ENCODE measurements around the gene RFX7.

RFX7 gene

GRCh38 chr15:56082263-56082761, 161.4 kb downstream of the RFX7 start:
- no peaks in the 10 kb centered on the region for H3K4me1 ChIP-seq (ENCODE audit: insufficient read depth, insufficient read length)
- no peak overlapping the region for H3K4me3 ChIP-seq (ENCODE audit: insufficient read length, low read depth)
- H3K27me3 ChIP-seq (ENCODE audit: insufficient read depth, insufficient read length), result no peaks in the 10 kb centered on the region
- no peak for DNase-seq (ENCODE audit: low read depth, low spot score)
- no peaks in the 10 kb centered on the region for H3K9me3 ChIP-seq (ENCODE audit: insufficient read depth, low read length)
- no peak overlapping the region for H3K9ac ChIP-seq (ENCODE audit: insufficient read length, low read depth)
- H3K36me3 ChIP-seq (ENCODE audit: insufficient read depth, insufficient read length, low read length), result no peaks in the 10 kb centered on the region
- TF ChIP-seq ZNF274 (IDR thresholded peaks at IDR 0.05; ENCODE audit: low read depth, low read length) (no peak), YY1 (IDR thresholded peaks at IDR 0.05; ENCODE audit: insufficient read depth, insufficient read length) (no peak), SUZ12 (IDR thresholded peaks at IDR 0.05; ENCODE audit: extremely low read depth, insufficient read depth, insufficient read length) (no peak)

GRCh38 chr15:56077081-56077480, 166.6 kb downstream of the RFX7 start:
- H3K9ac ChIP-seq (ENCODE audit: insufficient read length, low read depth), result no peak overlapping the region
- no peaks in the 10 kb centered on the region for H3K4me1 ChIP-seq (ENCODE audit: insufficient read depth, insufficient read length)
- no peak for DNase-seq (ENCODE audit: low read depth, low spot score)
- H3K27me3 ChIP-seq (ENCODE audit: insufficient read depth, insufficient read length), result no peaks in the 10 kb centered on the region
- no peaks in the 10 kb centered on the region for H3K36me3 ChIP-seq (ENCODE audit: insufficient read depth, insufficient read length, low read length)
- no peaks in the 10 kb centered on the region for H3K9me3 ChIP-seq (ENCODE audit: insufficient read depth, low read length)
- no peak overlapping the region for H3K4me3 ChIP-seq (ENCODE audit: insufficient read length, low read depth)
- TF ChIP-seq ZNF274 (IDR thresholded peaks at IDR 0.05; ENCODE audit: low read depth, low read length), result no peak
- TF ChIP-seq YY1 (IDR thresholded peaks at IDR 0.05; ENCODE audit: insufficient read depth, insufficient read length), result no peak
- no peak for TF ChIP-seq SUZ12 (IDR thresholded peaks at IDR 0.05; ENCODE audit: extremely low read depth, insufficient read depth, insufficient read length)

GRCh38 chr15:56076640-56077039, 167.0 kb downstream of the RFX7 start:
- no peaks in the 10 kb centered on the region for H3K36me3 ChIP-seq (ENCODE audit: insufficient read depth, insufficient read length, low read length)
- no peak for DNase-seq (ENCODE audit: low read depth, low spot score)
- no peaks in the 10 kb centered on the region for H3K9me3 ChIP-seq (ENCODE audit: insufficient read depth, low read length)
- no peak overlapping the region for H3K4me3 ChIP-seq (ENCODE audit: insufficient read length, low read depth)
- TF ChIP-seq SUZ12 (IDR thresholded peaks at IDR 0.05; ENCODE audit: extremely low read depth, insufficient read depth, insufficient read length) (no peak), ZNF274 (IDR thresholded peaks at IDR 0.05; ENCODE audit: low read depth, low read length) (no peak), YY1 (IDR thresholded peaks at IDR 0.05; ENCODE audit: insufficient read depth, insufficient read length) (no peak)
- H3K4me1 ChIP-seq (ENCODE audit: insufficient read depth, insufficient read length), result no peaks in the 10 kb centered on the region
- H3K9ac ChIP-seq (ENCODE audit: insufficient read length, low read depth), result no peak overlapping the region
- H3K27me3 ChIP-seq (ENCODE audit: insufficient read depth, insufficient read length), result no peaks in the 10 kb centered on the region

- Histone ChIP-seq H3K9ac (ENCODE audit: insufficient read length, low read depth) (no peak overlapping the region), H3K9me3 (ENCODE audit: insufficient read depth, low read length) (no peaks in the 10 kb centered on the region), H3K36me3 (ENCODE audit: insufficient read depth, insufficient read length, low read length) (no peaks in the 10 kb centered on the region), H3K4me1 (ENCODE audit: insufficient read depth, insufficient read length) (no peaks in the 10 kb centered on the region), H3K27me3 (ENCODE audit: insufficient read depth, insufficient read length) (no peaks in the 10 kb centered on the region), H3K4me3 (ENCODE audit: insufficient read length, low read depth) (no peak overlapping the region)
- TF ChIP-seq YY1 (IDR thresholded peaks at IDR 0.05; ENCODE audit: insufficient read depth, insufficient read length) (no peak), ZNF274 (IDR thresholded peaks at IDR 0.05; ENCODE audit: low read depth, low read length) (no peak)
- DNase-seq (ENCODE audit: low read depth, low spot score), result no peak
These were observed 169.0 kb downstream of the RFX7 start for GRCh38 chr15:56074481-56075265.

- Histone ChIP-seq H3K36me3 (ENCODE audit: insufficient read depth, insufficient read length, low read length) (no peaks in the 10 kb centered on the region), H3K4me3 (ENCODE audit: insufficient read length, low read depth) (no peak overlapping the region), H3K9ac (ENCODE audit: insufficient read length, low read depth) (no peak overlapping the region), H3K27me3 (ENCODE audit: insufficient read depth, insufficient read length) (no peaks in the 10 kb centered on the region), H3K9me3 (ENCODE audit: insufficient read depth, low read length) (no peaks in the 10 kb centered on the region), H3K4me1 (ENCODE audit: insufficient read depth, insufficient read length) (no peaks in the 10 kb centered on the region)
- DNase-seq (ENCODE audit: low read depth, low spot score), result no peak
- TF ChIP-seq ZNF274 (IDR thresholded peaks at IDR 0.05; ENCODE audit: low read depth, low read length), result no peak
- no peak for TF ChIP-seq YY1 (IDR thresholded peaks at IDR 0.05; ENCODE audit: insufficient read depth, insufficient read length)
- no peak for TF ChIP-seq SUZ12 (IDR thresholded peaks at IDR 0.05; ENCODE audit: extremely low read depth, insufficient read depth, insufficient read length)
These were observed 179.5 kb downstream of the RFX7 start for GRCh38 chr15:56064152-56064551.

GRCh38 chr15:56059716-56060115, 184.0 kb downstream of the RFX7 start:
- no peak for DNase-seq (ENCODE audit: low read depth, low spot score)
- no peaks in the 10 kb centered on the region for H3K4me1 ChIP-seq (ENCODE audit: insufficient read depth, insufficient read length)
- H3K4me3 ChIP-seq (ENCODE audit: insufficient read length, low read depth), result no peak overlapping the region
- no peaks in the 10 kb centered on the region for H3K36me3 ChIP-seq (ENCODE audit: insufficient read depth, insufficient read length, low read length)
- H3K9me3 ChIP-seq (ENCODE audit: insufficient read depth, low read length), result no peaks in the 10 kb centered on the region
- no peaks in the 10 kb centered on the region for H3K27me3 ChIP-seq (ENCODE audit: insufficient read depth, insufficient read length)
- H3K9ac ChIP-seq (ENCODE audit: insufficient read length, low read depth), result no peak overlapping the region
- no peak for TF ChIP-seq YY1 (IDR thresholded peaks at IDR 0.05; ENCODE audit: insufficient read depth, insufficient read length)
- no peak for TF ChIP-seq SUZ12 (IDR thresholded peaks at IDR 0.05; ENCODE audit: extremely low read depth, insufficient read depth, insufficient read length)
- no peak for TF ChIP-seq ZNF274 (IDR thresholded peaks at IDR 0.05; ENCODE audit: low read depth, low read length)

GRCh38 chr15:56058986-56059385, 184.7 kb downstream of the RFX7 start:
- no peaks in the 10 kb centered on the region for H3K9me3 ChIP-seq (ENCODE audit: insufficient read depth, low read length)
- no peaks in the 10 kb centered on the region for H3K4me1 ChIP-seq (ENCODE audit: insufficient read depth, insufficient read length)
- DNase-seq (ENCODE audit: low read depth, low spot score), result no peak
- no peaks in the 10 kb centered on the region for H3K27me3 ChIP-seq (ENCODE audit: insufficient read depth, insufficient read length)
- no peak overlapping the region for H3K9ac ChIP-seq (ENCODE audit: insufficient read length, low read depth)
- no peak for TF ChIP-seq SUZ12 (IDR thresholded peaks at IDR 0.05; ENCODE audit: extremely low read depth, insufficient read depth, insufficient read length)
- no peak for TF ChIP-seq ZNF274 (IDR thresholded peaks at IDR 0.05; ENCODE audit: low read depth, low read length)
- no peak for TF ChIP-seq YY1 (IDR thresholded peaks at IDR 0.05; ENCODE audit: insufficient read depth, insufficient read length)
- no peaks in the 10 kb centered on the region for H3K36me3 ChIP-seq (ENCODE audit: insufficient read depth, insufficient read length, low read length)
- no peak overlapping the region for H3K4me3 ChIP-seq (ENCODE audit: insufficient read length, low read depth)

All from NT2/D1 (cell line).